HepG2 (cell line): Measurements from ENCODE around the gene FBXW5. TPM values are rescaled to one million over a fixed set of nuclear protein-coding genes. Genes with fewer than 3 reads are reported as not detected.
A peak's percentile ranks its signal among the peaks of the same experiment; 100 is the strongest.

ENCODE experiments used
- ARID5B ChIP-seq: IDR thresholded peaks from 2 replicates; pipeline ENCODE4 v1.4.0; 2020; ENCODE audit warnings: mild to moderate bottlenecking, missing genetic modification reagents
- CCAR2 ChIP-seq: fragments of 200-400 bp; formaldehyde crosslinking; optimal IDR thresholded peaks from 2 replicates; pipeline ENCODE3; 2018; ENCODE audit warnings: low read depth, mild to moderate bottlenecking, low read length, moderate library complexity
- CEBPZ ChIP-seq: IDR thresholded peaks from 2 replicates; pipeline ENCODE4 v1.6.1; 2012; ENCODE audit warnings: low read length, improper control_type of control experiment
- FOXA3 ChIP-seq: IDR thresholded peaks from 2 replicates; pipeline ENCODE4 v1.6.1; 2016; ENCODE audit warnings: missing genetic modification reagents, missing compliant biosample characterization
- HES4 ChIP-seq: sonication (generic); formaldehyde crosslinking; IDR thresholded peaks from 2 replicates; pipeline ENCODE4 v1.9.0; 2021; ENCODE audit warnings: mild to moderate bottlenecking, missing genetic modification reagents, borderline replicate concordance
- PATZ1 ChIP-seq: sonication (generic); formaldehyde crosslinking; IDR thresholded peaks from 2 replicates; pipeline ENCODE4 v1.4.0; 2020; ENCODE audit warnings: missing genetic modification reagents
- RFX1 ChIP-seq: fragments of 450-650 bp; IDR thresholded peaks from 2 replicates; pipeline ENCODE4 v1.6.1; 2017
- SP4 ChIP-seq: sonication (generic); formaldehyde crosslinking; IDR thresholded peaks from 2 replicates; pipeline ENCODE4 v1.8.1; 2023; ENCODE audit warnings: mild to moderate bottlenecking, missing genetic modification reagents
- TAF15 ChIP-seq: fragments of 200-400 bp; formaldehyde crosslinking; IDR thresholded peaks from one replicate; pipeline ENCODE4 v1.6.1; 2018; ENCODE audit warnings: mild to moderate bottlenecking, low read depth, low read length; ENCODE audit not compliant: poor library complexity, severe bottlenecking
- ZBTB26 ChIP-seq: IDR thresholded peaks from 2 replicates; pipeline ENCODE4 v1.6.1; 2016; ENCODE audit warnings: missing compliant biosample characterization, missing genetic modification reagents, borderline replicate concordance
- ZFP62 ChIP-seq: sonication (generic); formaldehyde crosslinking; IDR thresholded peaks from 2 replicates; pipeline ENCODE4 v1.4.0; 2020; ENCODE audit warnings: missing genetic modification reagents
- ZNF224 ChIP-seq: sonication (generic); formaldehyde crosslinking; IDR thresholded peaks from 2 replicates; pipeline ENCODE4 v1.5.0; 2020; ENCODE audit warnings: mild to moderate bottlenecking, missing genetic modification reagents
- ZNF720 ChIP-seq: sonication (generic); formaldehyde crosslinking; IDR thresholded peaks from 2 replicates; pipeline ENCODE4 v1.4.0; 2020; ENCODE audit warnings: missing genetic modification reagents
- ZNF749 ChIP-seq: sonication (generic); formaldehyde crosslinking; IDR thresholded peaks from 2 replicates; pipeline ENCODE4 v1.8.0; 2022; ENCODE audit warnings: mild to moderate bottlenecking, missing genetic modification reagents, moderate library complexity, borderline replicate concordance
- ZNF770 ChIP-seq: sonication (generic); formaldehyde crosslinking; IDR thresholded peaks from 2 replicates; pipeline ENCODE4 v1.5.0; 2020; ENCODE audit warnings: mild to moderate bottlenecking, missing genetic modification reagents
- polyA plus RNA-seq, 8 experiments: library from polyadenylated mRNA; depleted of rRNA in 3 of 8; stranded (reverse) in 7 of 8; unstranded in 1 of 8; fragments of >200 nt; fragmentation: Illumina TruSeq in 4 of 8; extraction: Trizol in 4 of 8; gene quantifications; 2 replicates each; pipeline versions ENCODE4 v1.2.1 to v1.2.3, GENCODE V29; 2011 to 2016; ENCODE audit warnings: low read depth in 4 of 8, missing spikeins in 1 of 8, mixed read lengths in 1 of 8; ENCODE audit not compliant: insufficient read depth in 1 of 8
- total RNA-seq, 5 experiments: library from RNA; depleted of rRNA; stranded (reverse); fragments of >200 nt; fragmentation: Illumina TruSeq; extraction: Trizol; gene quantifications; 2 replicates each; pipeline ENCODE4 v1.2.3, GENCODE V29; 2016; ENCODE audit warnings: low read depth in 1 of 5

Gene FBXW5
- total and polyA plus RNA-seq, 2 of the 13 experiments (the other 11 are each of a cell fraction or from before 2014, with no cell fraction given) = 52.0 to 60.4 TPM

- TF ChIP-seq RFX1 (no peak), ZNF720 (CRISPR knock-in tag) (no peak), ZNF770 (no peak), SP4 (no peak), ARID5B (no peak), ZBTB26 (CRISPR knock-in tag) (no peak), CCAR2 (no peak), TAF15 (no peak), ZNF749 (CRISPR knock-in tag) (no peak), CEBPZ (no peak), HES4 (no peak), FOXA3 (CRISPR knock-in tag) (peak; percentile 10; the same call in 1 of the 2 replicates), ZFP62 (CRISPR knock-in tag) (no peak), ZNF224 (CRISPR knock-in tag) (no peak), PATZ1 (CRISPR knock-in tag) (0 out of 2 replicates have a peak, but pooled peaks have one; percentile 28)
Observed at GRCh38 chr9:136990242-136990911, 45.8 kb upstream of the FBXW5 start (continued).
